Ovary (tissue), 9 donors: ENCODE measurements around the gene RARA. TPM values are rescaled to one million over a fixed set of nuclear protein-coding genes. Genes with fewer than 3 reads are reported as not detected.

Experiments
- DNase-seq, 5 donors: peaks; one replicate each; pipeline ENCODE4 v3.0.0-alpha.2; 2019 to 2020
- H3K27ac ChIP-seq, 2 donors: fragments of 200-600 bp; one replicate each; pipeline versions ENCODE4 v1.5.1 to v1.8.0; 2019 to 2022
- H3K27me3 ChIP-seq: fragments of 200-600 bp; one replicate; pipeline ENCODE4 v1.8.0; 2022
- H3K36me3 ChIP-seq: fragments of 200-600 bp; sonication (generic); one replicate; pipeline ENCODE4 v1.5.1; 2019
- H3K4me1 ChIP-seq: one replicate; pipeline ENCODE4 v1.8.1; 2013; ENCODE audit warnings: mild to moderate bottlenecking, moderate library complexity; ENCODE audit not compliant: insufficient read depth
- H3K4me3 ChIP-seq: fragments of 200-600 bp; sonication (generic); one replicate; pipeline ENCODE4 v1.5.1; 2017
- H3K9me3 ChIP-seq, 2 donors: fragments of 200-600 bp in 1 of 2; sonication (generic) in 1 of 2; one replicate each; pipeline versions ENCODE4 v1.5.1 to v1.8.1; 2013 to 2019; ENCODE audit warnings: mild to moderate bottlenecking in 1 of 2, moderate library complexity in 1 of 2
- CTCF ChIP-seq, 3 donors: fragments of 450-650 bp in 2 of 3; fragments of 200-600 bp in 1 of 3; IDR thresholded peaks; one replicate each; pipeline versions ENCODE4 v1.5.1 to v1.8.0; 2016 to 2022; ENCODE audit warnings: antibody characterized with exemption in 3 of 3, mild to moderate bottlenecking in 1 of 3
- EP300 ChIP-seq: sonication (generic); formaldehyde crosslinking; IDR thresholded peaks from one replicate; pipeline ENCODE4 v1.6.1; 2017; ENCODE audit warnings: antibody characterized with exemption
- POLR2A ChIP-seq: fragments of 450-650 bp; IDR thresholded peaks from one replicate; pipeline ENCODE4 v1.6.1; 2017; ENCODE audit warnings: antibody characterized with exemption, mild to moderate bottlenecking, moderate library complexity
- WGBS, 3 donors: extraction: QIAGEN DNeasy Blood & Tissue Kit in 1 of 3; methylation state at CpG; one replicate each; pipeline versions ENCODE4 v1.1.5 to v1.1.7; 2013 to 2017; 5-methylcytosine and 5-hydroxymethylcytosine counted together
- intact Hi-C, 4 donors: fragments of 100-400 bp; cut with DNase I; formaldehyde crosslinking; loops; one replicate each; pipeline versions ENCODE4 v1.11.0 to v1.15.1; 2022 to 2023
- polyA plus RNA-seq, 2 donors: library from polyadenylated mRNA; stranded (reverse); fragments of 200-250 nt in 1 of 2; fragments of 350-450 nt in 1 of 2; fragmentation: Illumina TruSeq in 1 of 2; extraction: RNeasy Lipid Tissue Mini Kit (QIAGEN cat#74804) in 1 of 2; gene quantifications; one replicate each; pipeline ENCODE4 v1.2.3, GENCODE V29; 2013 to 2014
- total RNA-seq, 7 donors: library from RNA; depleted of rRNA in 2 of 7; stranded (reverse); fragments of >200 nt in 2 of 7; fragmentation: NEBNext Ultra II Directional in 3 of 7; extraction: Animal tissue kit (Norgen Biotek cat#: 25700) in 3 of 7; gene quantifications; one replicate each; pipeline versions ENCODE4 v1.1.0 to v1.2.4, GENCODE V29; 2016 to 2023
- donor health status: DM: no; HTN: no; CAD: no; lungs with moderate emphysema.
- donor health status: DM: no; HTN: no; CAD: no.
- donor health status: Bipolar disorder and iron deficiency.
- donor health status: DM: yes; HTN: yes; CAD: no.
- donor health status: DM: no; HTN: no; CAD: no.
- donor health status: DM: yes; HTN: yes; CAD: no.

RARA gene
- total and polyA plus RNA-seq, 9 donors = 19.8 to 100 (median 61.9) TPM

GRCh38 chr17:40317880-40318829 is 9.2 kb downstream of the RARA start:
- Histone ChIP-seq H3K27ac (peak overlapping the region; percentile 73 to 80), H3K9me3 (no peaks in the 10 kb centered on the region), H3K27me3 (no peaks in the 10 kb centered on the region), H3K4me3 (peak overlapping the region; percentile 95), H3K36me3 (no peaks in the 10 kb centered on the region), H3K4me1 (peaks cover 42% of the 10 kb centered on the region)
- TF ChIP-seq EP300 (no peak), CTCF (IDR thresholded peaks at IDR 0.05) (peak in 1 of 3 donors; percentile 16), POLR2A (peak; percentile 83)
- intact Hi-C loops = loop anchor here in 1 of 4 donors (5.0 kb wide), 1 partner anchor 34 kb away; no protein-coding TSS in a partner anchor
- 0% methylated on average over 48 to 70 of the region's 70 CpGs for WGBS, 3 donors
- peak; percentile 93 to 97 (median 95) for DNase-seq

- intact Hi-C loops = loop anchor here in 1 of 4 donors (5.0 kb wide), 1 partner anchor 33 kb away; no protein-coding TSS in a partner anchor
- Histone ChIP-seq H3K4me1 (peaks cover 48% of the 10 kb centered on the region), H3K27me3 (no peaks in the 10 kb centered on the region), H3K27ac (peak overlapping the region; percentile 73 to 80), H3K36me3 (no peaks in the 10 kb centered on the region), H3K4me3 (peak overlapping the region; percentile 95), H3K9me3 (no peaks in the 10 kb centered on the region)
- TF ChIP-seq POLR2A (no peak), CTCF (IDR thresholded peaks at IDR 0.05) (peak in 2 of 3 donors; percentile 5 to 34)
- DNase-seq = peak in 3 of 5 donors; percentile 27 to 63 (median 42)
- WGBS, 3 donors = 2 to 5% (median 2%) methylated on average over 13 of the region's 13 CpGs
Measured at GRCh38 chr17:40318830-40319391, 9.9 kb downstream of the RARA start.

- TF ChIP-seq CTCF (IDR thresholded peaks at IDR 0.05) (no peak), POLR2A (no peak), EP300 (no peak)
- DNase-seq = peak in 2 of 5 donors; percentile 64 to 69
- H3K27ac ChIP-seq = peak overlapping the region in 1 of 2 donors; percentile 77
Measured at GRCh38 chr17:40319651-40320540, 10.9 kb downstream of the RARA start.

More at GRCh38 chr17:40319651-40320540, 10.9 kb downstream of the RARA start:
- Histone ChIP-seq H3K4me3 (peak overlapping the region; percentile 95), H3K4me1 (peaks cover 51% of the 10 kb centered on the region), H3K27me3 (no peaks in the 10 kb centered on the region), H3K9me3 (no peaks in the 10 kb centered on the region), H3K36me3 (no peaks in the 10 kb centered on the region)
- 42 to 48% (median 44%) methylated on average over 11 of the region's 11 CpGs for WGBS, 3 donors
- intact Hi-C loops = loop anchor here in 1 of 4 donors (5.0 kb wide), 1 partner anchor 32 kb away; no protein-coding TSS in a partner anchor
